ENCODE data around the gene TP53AIP1. TPM values are rescaled to one million over a fixed set of nuclear protein-coding genes. Genes with fewer than 3 reads are reported as not detected.
"Not testable (repeated sequence)": the region's sequence is repeated elsewhere in the genome, so short reads cannot be mapped to it uniquely, and the experiment has no call there.

The TP53AIP1 gene
- total and polyA plus RNA-seq, 4 donors = 0.59 to 1.4 (median 0.97) TPM

DNA sequence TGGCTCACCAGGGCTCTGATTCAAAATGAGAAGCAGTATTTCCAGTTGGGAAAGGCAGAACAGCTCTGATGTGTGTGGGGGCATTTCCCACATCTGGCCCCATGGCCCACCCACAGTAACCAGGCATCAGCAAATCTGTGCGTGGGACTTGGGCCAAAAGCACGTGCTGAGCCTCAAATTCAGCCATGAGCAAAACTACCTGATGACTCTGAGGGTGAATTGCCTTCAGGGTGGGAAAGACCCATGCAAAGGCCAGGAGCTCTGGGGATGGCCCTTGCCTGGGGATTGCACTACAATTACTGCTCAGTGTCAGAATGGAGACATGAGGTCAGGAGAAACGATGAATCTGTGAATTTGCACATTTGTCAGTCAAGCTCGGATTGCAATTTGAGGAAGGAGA, 20.9 kb downstream of the TP53AIP1 start:
- Histone ChIP-seq H3K27ac (ENCODE audit: low read depth, low read length) (no peak overlapping the region), H3K4me3 (ENCODE audit: low read depth, low read length) (no peak overlapping the region), H3K27me3 (ENCODE audit: control insufficient read depth, insufficient read depth, low read length) (no peaks in the 10 kb centered on the region), H3K9me3 (ENCODE audit: control insufficient read depth, insufficient read depth, low read length) (no peaks in the 10 kb centered on the region), H3K36me3 (ENCODE audit: control insufficient read depth, insufficient read depth, low read length) (no peaks in the 10 kb centered on the region), H3K4me1 (ENCODE audit: control insufficient read depth, insufficient read depth, low read length) (peaks cover 13% of the 10 kb centered on the region)
- 86% methylated on average over 2 of the region's 4 CpGs for WGBS (ENCODE audit: insufficient coverage)
- DNase-seq (ENCODE audit: low read depth in 4 of 6, low spot score in 6 of 6) = no peak

DNA sequence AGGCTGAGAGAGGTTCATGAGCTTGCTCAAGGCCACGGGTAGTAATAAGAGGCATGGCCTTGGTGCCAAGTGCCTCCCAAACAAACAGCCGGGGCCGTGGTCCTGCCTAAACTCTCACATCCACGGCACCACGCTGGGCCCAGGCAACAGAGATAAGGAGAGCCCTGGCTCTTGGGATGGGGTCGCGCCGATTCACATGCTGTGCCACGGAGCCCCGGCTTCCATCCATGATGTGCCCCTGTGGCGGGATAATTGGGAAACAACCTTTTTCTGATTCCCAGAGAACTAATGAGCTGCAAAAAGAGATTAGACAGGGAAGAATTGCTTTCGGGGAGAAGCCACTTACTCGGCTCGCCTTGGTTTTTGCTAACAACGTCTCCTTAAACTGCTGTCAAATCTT, 22.0 kb downstream of the TP53AIP1 start:
- Histone ChIP-seq H3K27me3 (ENCODE audit: control insufficient read depth, insufficient read depth, low read length) (no peaks in the 10 kb centered on the region), H3K4me3 (ENCODE audit: low read depth, low read length) (no peak overlapping the region), H3K4me1 (ENCODE audit: control insufficient read depth, insufficient read depth, low read length) (peaks cover 8% of the 10 kb centered on the region), H3K9me3 (ENCODE audit: control insufficient read depth, insufficient read depth, low read length) (no peaks in the 10 kb centered on the region), H3K27ac (ENCODE audit: low read depth, low read length) (no peak overlapping the region), H3K36me3 (ENCODE audit: control insufficient read depth, insufficient read depth, low read length) (no peaks in the 10 kb centered on the region)
- 65% methylated on average over 15 of the region's 15 CpGs for WGBS (ENCODE audit: insufficient coverage)
- DNase-seq (ENCODE audit: low read depth in 4 of 6, low spot score in 6 of 6) = peak in 1 of 6 donors; percentile 74

DNA sequence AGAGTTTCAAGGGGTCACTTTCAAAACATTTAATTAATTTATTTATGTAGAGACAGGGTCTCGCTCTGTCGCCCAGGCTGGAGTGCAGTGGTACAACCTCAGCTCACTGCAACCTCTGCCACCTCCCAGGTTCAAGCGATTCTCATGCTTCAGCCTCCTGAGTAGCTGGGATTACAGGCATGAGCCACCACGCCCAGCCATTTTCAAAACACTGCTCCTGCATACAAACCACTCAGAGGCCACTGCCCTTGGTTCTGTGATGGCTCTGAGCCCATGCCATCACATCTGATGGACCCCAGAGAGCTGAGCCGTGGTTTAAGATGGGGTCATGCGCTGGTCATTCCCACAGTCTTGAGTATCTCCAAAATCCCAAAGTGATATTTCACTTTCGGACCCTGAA, 23.0 kb downstream of the TP53AIP1 start:
- WGBS (ENCODE audit: insufficient coverage) = 91% methylated on average over 5 of the region's 7 CpGs
- H3K36me3 ChIP-seq (ENCODE audit: control insufficient read depth, insufficient read depth, low read length); H3K27me3 ChIP-seq (ENCODE audit: control insufficient read depth, insufficient read depth, low read length); H3K9me3 ChIP-seq (ENCODE audit: control insufficient read depth, insufficient read depth, low read length); H3K4me3 ChIP-seq (ENCODE audit: low read depth, low read length); H3K4me1 ChIP-seq (ENCODE audit: control insufficient read depth, insufficient read depth, low read length); H3K27ac ChIP-seq (ENCODE audit: low read depth, low read length); DNase-seq (ENCODE audit: low read depth in 4 of 6, low spot score in 6 of 6): not testable (repeated sequence)

DNA sequence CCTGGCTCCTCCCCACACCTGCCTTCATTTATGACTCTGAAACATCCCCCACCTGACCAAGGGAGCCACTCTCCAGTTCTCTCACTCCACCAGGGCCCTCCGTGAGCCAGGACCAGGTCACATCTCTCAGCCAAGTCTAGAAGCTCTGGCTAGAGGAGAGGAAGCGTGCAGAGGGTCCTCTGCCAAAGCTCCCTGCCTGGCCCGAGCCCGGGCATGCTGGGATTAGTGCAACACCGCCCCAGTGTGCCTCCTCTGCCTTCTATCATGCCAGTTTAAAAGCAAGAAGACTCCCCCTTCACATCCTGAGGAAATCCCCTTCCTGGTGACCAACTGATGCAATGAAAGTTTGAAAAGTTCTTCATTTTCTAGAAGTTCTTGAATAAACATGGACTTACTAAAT, 23.5 kb downstream of the TP53AIP1 start:
- Histone ChIP-seq H3K4me1 (ENCODE audit: control insufficient read depth, insufficient read depth, low read length) (peaks cover 9% of the 10 kb centered on the region), H3K27ac (ENCODE audit: low read depth, low read length) (no peak overlapping the region), H3K36me3 (ENCODE audit: control insufficient read depth, insufficient read depth, low read length) (no peaks in the 10 kb centered on the region), H3K9me3 (ENCODE audit: control insufficient read depth, insufficient read depth, low read length) (no peaks in the 10 kb centered on the region), H3K27me3 (ENCODE audit: control insufficient read depth, insufficient read depth, low read length) (no peaks in the 10 kb centered on the region), H3K4me3 (ENCODE audit: low read depth, low read length) (no peak overlapping the region)
- WGBS (ENCODE audit: insufficient coverage) = 92% methylated on average over 4 of the region's 5 CpGs
- DNase-seq (ENCODE audit: low read depth in 4 of 6, low spot score in 6 of 6) = no peak

DNA sequence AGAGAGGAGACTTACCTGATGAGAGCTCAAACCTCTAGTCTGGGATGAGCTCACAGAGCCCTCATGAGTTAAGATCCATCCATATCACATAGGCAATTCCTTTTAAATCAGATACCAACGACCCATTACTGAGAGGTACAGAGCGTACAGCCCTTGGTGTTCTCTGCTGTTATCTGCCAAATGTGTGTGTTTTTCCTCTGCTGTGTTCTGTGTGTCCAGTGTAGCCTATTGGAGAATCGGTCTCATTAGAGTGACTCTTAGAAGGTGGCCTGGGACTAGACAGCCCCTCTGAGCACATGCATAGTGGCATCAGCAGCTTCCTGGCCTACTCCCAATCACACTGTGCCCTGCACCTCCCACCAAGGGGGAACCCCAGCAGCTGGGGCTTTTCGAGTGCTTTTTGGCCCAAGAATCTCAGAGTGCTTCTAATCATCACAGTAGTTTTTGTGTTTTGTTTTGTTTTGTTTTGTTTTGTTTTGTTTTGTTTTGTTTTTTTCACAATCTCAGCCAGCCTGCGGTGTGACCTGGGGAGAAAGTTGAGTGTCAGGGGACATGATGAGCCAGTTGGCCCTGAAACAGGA, 25.4 kb downstream of the TP53AIP1 start:
- Histone ChIP-seq H3K27ac (ENCODE audit: low read depth, low read length) (no peak overlapping the region), H3K27me3 (ENCODE audit: control insufficient read depth, insufficient read depth, low read length) (peaks cover 2% of the 10 kb centered on the region), H3K36me3 (ENCODE audit: control insufficient read depth, insufficient read depth, low read length) (no peaks in the 10 kb centered on the region), H3K4me3 (ENCODE audit: low read depth, low read length) (no peak overlapping the region), H3K4me1 (ENCODE audit: control insufficient read depth, insufficient read depth, low read length) (peaks cover 14% of the 10 kb centered on the region), H3K9me3 (ENCODE audit: control insufficient read depth, insufficient read depth, low read length) (no peaks in the 10 kb centered on the region)
- 44% methylated on average over 2 of the region's 5 CpGs for WGBS (ENCODE audit: insufficient coverage)
- no peak for DNase-seq (ENCODE audit: low read depth in 4 of 6, low spot score in 6 of 6)

DNA sequence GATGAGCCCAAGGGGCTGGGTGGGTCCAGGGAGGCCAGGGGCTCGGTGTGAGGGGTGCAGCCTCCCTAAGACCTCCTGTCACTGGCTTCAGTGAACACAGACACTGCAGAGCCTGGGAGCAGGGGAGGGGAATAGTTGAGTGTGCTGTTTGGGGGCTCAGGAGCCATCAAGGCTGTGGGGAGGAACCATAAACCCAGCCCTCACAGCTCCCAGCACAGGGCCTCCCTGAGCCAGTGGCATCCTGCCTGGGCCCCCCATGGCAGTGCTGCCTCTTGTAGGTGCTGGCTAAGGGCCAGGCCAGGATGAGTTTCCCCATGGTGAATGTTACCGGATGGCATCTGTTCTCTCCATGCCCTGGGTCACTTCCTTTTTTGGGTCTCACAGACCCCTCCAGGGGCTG, 26.0 kb downstream of the TP53AIP1 start:
- no peaks in the 10 kb centered on the region for H3K9me3 ChIP-seq (ENCODE audit: control insufficient read depth, insufficient read depth, low read length)
- H3K4me3 ChIP-seq (ENCODE audit: low read depth, low read length) = no peak overlapping the region
- H3K27ac ChIP-seq (ENCODE audit: low read depth, low read length) = no peak overlapping the region
- 77% methylated on average over 1 of the region's 2 CpGs for WGBS (ENCODE audit: insufficient coverage)
- H3K27me3 ChIP-seq (ENCODE audit: control insufficient read depth, insufficient read depth, low read length) = peaks cover 2% of the 10 kb centered on the region
- DNase-seq (ENCODE audit: low read depth in 4 of 6, low spot score in 6 of 6) = no peak
- H3K36me3 ChIP-seq (ENCODE audit: control insufficient read depth, insufficient read depth, low read length) = no peaks in the 10 kb centered on the region
- peaks cover 14% of the 10 kb centered on the region for H3K4me1 ChIP-seq (ENCODE audit: control insufficient read depth, insufficient read depth, low read length)

DNA sequence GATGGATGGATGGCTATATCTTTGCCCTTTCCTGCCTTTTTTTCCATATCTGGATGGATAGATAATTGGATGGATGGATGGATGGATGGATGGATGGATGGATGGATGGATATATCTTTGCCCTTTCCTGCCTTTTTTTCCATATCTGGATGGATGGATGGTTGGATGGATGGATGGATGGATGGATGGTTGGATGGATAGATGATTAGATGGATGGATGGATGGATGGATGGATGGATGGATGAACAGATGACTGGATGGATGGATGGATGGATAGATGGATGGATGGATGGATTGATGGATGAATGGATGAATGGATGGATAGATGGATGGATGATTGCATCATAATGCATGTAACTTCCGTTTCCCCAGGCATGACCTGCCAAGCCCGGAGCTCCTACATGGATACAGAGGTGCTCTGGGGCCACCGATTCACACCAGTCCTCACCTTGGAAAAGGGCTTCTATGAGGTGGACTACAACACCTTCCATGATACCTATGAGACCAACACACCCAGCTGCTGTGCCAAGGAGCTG, 26.6 kb downstream of the TP53AIP1 start:
- WGBS (ENCODE audit: insufficient coverage) = 100% methylated on average over 1 of the region's 3 CpGs
- Histone ChIP-seq H3K27me3 (ENCODE audit: control insufficient read depth, insufficient read depth, low read length) (peaks cover 2% of the 10 kb centered on the region), H3K36me3 (ENCODE audit: control insufficient read depth, insufficient read depth, low read length) (peaks cover 3% of the 10 kb centered on the region), H3K9me3 (ENCODE audit: control insufficient read depth, insufficient read depth, low read length) (no peaks in the 10 kb centered on the region), H3K27ac (ENCODE audit: low read depth, low read length) (no peak overlapping the region), H3K4me1 (ENCODE audit: control insufficient read depth, insufficient read depth, low read length) (peaks cover 13% of the 10 kb centered on the region), H3K4me3 (ENCODE audit: low read depth, low read length) (no peak overlapping the region)
- DNase-seq (ENCODE audit: low read depth in 4 of 6, low spot score in 6 of 6) = no peak

DNA sequence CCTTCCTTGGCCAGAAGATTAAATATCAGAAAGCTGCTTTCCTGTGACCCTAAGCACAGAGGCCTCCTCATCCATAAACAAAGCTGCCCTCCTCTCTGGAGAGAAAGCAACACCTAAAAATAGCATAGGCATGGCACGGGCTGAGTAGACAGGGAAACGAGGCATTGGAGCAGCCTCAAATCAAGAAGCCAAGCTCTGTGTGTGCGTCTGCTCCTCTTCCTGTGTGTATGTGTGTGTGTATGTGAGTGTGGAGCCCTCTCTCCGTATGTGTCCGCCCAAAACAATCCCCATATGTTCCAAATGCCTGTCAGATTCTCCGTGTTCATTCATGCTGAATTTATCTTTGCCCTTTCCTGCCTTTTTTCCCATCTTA, 27.5 kb downstream of the TP53AIP1 start:
- Histone ChIP-seq H3K27ac (ENCODE audit: low read depth, low read length) (no peak overlapping the region), H3K36me3 (ENCODE audit: control insufficient read depth, insufficient read depth, low read length) (peaks cover 3% of the 10 kb centered on the region), H3K4me3 (ENCODE audit: low read depth, low read length) (no peak overlapping the region), H3K9me3 (ENCODE audit: control insufficient read depth, insufficient read depth, low read length) (no peaks in the 10 kb centered on the region), H3K4me1 (ENCODE audit: control insufficient read depth, insufficient read depth, low read length) (peaks cover 11% of the 10 kb centered on the region), H3K27me3 (ENCODE audit: control insufficient read depth, insufficient read depth, low read length) (peaks cover 2% of the 10 kb centered on the region)
- DNase-seq (ENCODE audit: low read depth in 4 of 6, low spot score in 6 of 6) = peak in 1 of 6 donors; percentile 76
- 60% methylated on average over 2 of the region's 6 CpGs for WGBS (ENCODE audit: insufficient coverage)

DNA sequence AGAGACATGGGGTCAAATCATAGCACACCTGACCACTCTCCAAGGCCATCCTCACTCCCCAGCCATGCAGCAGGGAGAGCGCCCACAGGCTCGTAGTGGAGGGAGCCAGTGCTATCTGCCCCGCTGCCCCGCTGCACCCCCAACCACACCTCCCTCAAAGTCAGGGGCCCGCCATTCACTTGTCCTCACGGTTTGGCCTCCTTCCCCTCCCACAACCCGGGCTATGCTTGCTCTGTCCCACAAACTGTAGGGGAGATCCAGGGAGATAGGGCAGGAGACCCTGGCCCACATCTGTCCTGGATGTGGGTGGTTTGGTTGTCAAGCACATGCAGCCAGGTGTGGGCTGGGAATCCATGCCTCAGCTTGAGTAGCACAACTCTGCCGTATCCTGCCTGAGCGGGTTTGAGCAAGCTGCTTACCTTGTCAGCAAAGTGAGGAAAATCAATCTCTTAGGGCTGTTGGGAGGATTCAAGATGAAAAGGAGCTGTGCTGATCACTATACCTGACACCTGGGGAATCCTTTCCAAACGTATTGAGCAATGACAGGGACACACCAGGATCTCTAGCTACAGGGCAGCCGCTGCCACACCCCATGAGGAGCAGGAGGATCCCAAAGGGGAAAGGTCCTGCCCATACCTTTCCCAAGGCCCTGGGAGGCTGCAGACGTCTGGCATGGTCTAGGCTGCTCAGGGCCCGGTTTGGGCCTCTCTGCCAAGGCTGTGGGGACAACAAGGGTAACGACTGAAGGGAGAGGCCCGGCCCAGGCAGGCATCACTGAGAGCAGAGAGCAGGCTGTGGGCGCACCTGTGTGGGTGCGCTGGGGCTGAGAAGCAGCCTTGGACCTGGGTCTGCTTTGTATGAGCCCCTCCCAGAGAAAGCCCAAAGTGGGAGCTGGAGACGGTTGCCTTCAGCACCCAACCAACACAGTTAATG, 28.2 kb downstream of the TP53AIP1 start:
- H3K9me3 ChIP-seq (ENCODE audit: control insufficient read depth, insufficient read depth, low read length) = no peaks in the 10 kb centered on the region
- DNase-seq (ENCODE audit: low read depth in 4 of 6, low spot score in 6 of 6) = no peak
- peaks cover 2% of the 10 kb centered on the region for H3K27me3 ChIP-seq (ENCODE audit: control insufficient read depth, insufficient read depth, low read length)
- H3K4me3 ChIP-seq (ENCODE audit: low read depth, low read length) = no peak overlapping the region
- H3K27ac ChIP-seq (ENCODE audit: low read depth, low read length) = no peak overlapping the region
- H3K36me3 ChIP-seq (ENCODE audit: control insufficient read depth, insufficient read depth, low read length) = peaks cover 3% of the 10 kb centered on the region
- WGBS (ENCODE audit: insufficient coverage) = 79% methylated on average over 13 of the region's 18 CpGs
- peaks cover 11% of the 10 kb centered on the region for H3K4me1 ChIP-seq (ENCODE audit: control insufficient read depth, insufficient read depth, low read length)

Measured in spinal cord (tissue), 10 donors.